Measurements from ENCODE around the gene RPS6KB2. TPM values are rescaled to one million over a fixed set of nuclear protein-coding genes. Genes with fewer than 3 reads are reported as not detected.
A peak's percentile ranks its signal among the peaks of the same experiment; 100 is the strongest.

The RPS6KB2 gene
- total and polyA plus RNA-seq, 10 of the 15 experiments (the other 5 are each of a cell fraction or from before 2014, with no cell fraction given): 0.39 to 101 (median 58.4) TPM

DNA sequence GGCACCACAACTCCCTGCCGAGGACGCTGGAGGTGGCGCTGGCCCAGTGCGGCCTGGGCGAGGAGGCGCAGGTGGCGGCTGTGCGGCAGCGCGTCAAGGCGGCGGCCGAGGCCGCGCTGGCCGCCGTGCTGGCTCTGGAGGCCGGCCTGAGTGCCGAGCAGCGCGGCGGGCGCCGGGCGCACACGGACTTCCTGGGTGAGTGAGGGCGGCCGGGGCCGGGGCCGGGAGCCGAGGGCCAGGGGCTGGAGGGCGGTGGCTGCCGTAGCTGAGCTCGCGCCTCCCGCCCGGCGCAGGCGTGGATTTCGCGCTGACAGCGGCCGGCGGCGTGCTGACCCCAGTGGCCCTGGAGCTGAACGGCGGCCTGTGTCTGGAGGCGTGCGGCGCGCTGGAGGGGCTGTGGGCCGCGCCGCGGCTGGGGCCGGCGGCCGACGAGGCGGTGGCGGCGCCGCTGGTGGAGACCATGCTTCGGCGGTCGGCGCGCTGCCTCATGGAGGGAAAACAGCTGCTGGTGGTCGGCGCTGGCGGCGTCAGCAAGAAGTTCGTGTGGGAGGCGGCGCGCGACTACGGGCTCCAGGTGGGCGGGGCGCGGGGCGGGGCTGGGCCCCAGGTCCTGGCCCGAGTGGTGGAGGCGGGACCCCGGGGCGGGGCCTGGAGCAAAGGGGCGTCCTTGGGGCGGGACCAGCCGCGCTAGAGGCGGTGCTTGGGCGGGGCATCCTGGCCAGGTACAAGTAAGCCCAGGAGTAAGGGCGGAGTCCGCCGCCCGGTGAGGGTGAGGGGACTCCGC, 7.5 kb upstream of the RPS6KB2 start (continued):
- no peak for TF ChIP-seq EZH2 (IDR thresholded peaks at IDR 0.05; ENCODE audit: borderline replicate concordance, control insufficient read depth, low read depth, low read length)
- TF ChIP-seq EED (IDR thresholded peaks at IDR 0.05; ENCODE audit: low read depth): no peak
- TF ChIP-seq CHD1 (IDR thresholded peaks at IDR 0.05; ENCODE audit: low read depth, low read length): no peak
- no peak; the same call in 1 of the 2 replicates for TF ChIP-seq RUNX3 (IDR thresholded peaks at IDR 0.05; ENCODE audit: low read length)
- TF ChIP-seq POU2F2 (IDR thresholded peaks at IDR 0.05; ENCODE audit: borderline replicate concordance, low read depth, low read length): no peak
- TF ChIP-seq BMI1 (IDR thresholded peaks at IDR 0.05; ENCODE audit: borderline replicate concordance): no peak
- no peak for TF ChIP-seq ZNF274 (IDR thresholded peaks at IDR 0.05; ENCODE audit: insufficient read depth, insufficient read length)
- TF ChIP-seq NRF1 (conservative IDR thresholded peaks at IDR 0.05; ENCODE audit: low read depth, low read length): no peak
- TF ChIP-seq, protein P1, sequence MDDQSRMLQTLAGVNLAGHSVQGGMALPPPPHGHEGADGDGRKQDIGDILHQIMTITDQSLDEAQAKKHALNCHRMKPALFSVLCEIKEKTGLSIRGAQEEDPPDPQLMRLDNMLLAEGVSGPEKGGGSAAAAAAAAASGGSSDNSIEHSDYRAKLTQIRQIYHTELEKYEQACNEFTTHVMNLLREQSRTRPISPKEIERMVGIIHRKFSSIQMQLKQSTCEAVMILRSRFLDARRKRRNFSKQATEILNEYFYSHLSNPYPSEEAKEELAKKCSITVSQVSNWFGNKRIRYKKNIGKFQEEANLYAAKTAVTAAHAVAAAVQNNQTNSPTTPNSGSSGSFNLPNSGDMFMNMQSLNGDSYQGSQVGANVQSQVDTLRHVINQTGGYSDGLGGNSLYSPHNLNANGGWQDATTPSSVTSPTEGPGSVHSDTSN (IDR thresholded peaks at IDR 0.05; ENCODE audit: insufficient replicate concordance, low read depth, low read length): peak; percentile 74
- TF ChIP-seq SMAD5 (IDR thresholded peaks at IDR 0.05; ENCODE audit: low read depth): no peak
- no peak for TF ChIP-seq BRCA1 (IDR thresholded peaks at IDR 0.05; ENCODE audit: low read depth, low read length)
- TF ChIP-seq, protein P2, sequence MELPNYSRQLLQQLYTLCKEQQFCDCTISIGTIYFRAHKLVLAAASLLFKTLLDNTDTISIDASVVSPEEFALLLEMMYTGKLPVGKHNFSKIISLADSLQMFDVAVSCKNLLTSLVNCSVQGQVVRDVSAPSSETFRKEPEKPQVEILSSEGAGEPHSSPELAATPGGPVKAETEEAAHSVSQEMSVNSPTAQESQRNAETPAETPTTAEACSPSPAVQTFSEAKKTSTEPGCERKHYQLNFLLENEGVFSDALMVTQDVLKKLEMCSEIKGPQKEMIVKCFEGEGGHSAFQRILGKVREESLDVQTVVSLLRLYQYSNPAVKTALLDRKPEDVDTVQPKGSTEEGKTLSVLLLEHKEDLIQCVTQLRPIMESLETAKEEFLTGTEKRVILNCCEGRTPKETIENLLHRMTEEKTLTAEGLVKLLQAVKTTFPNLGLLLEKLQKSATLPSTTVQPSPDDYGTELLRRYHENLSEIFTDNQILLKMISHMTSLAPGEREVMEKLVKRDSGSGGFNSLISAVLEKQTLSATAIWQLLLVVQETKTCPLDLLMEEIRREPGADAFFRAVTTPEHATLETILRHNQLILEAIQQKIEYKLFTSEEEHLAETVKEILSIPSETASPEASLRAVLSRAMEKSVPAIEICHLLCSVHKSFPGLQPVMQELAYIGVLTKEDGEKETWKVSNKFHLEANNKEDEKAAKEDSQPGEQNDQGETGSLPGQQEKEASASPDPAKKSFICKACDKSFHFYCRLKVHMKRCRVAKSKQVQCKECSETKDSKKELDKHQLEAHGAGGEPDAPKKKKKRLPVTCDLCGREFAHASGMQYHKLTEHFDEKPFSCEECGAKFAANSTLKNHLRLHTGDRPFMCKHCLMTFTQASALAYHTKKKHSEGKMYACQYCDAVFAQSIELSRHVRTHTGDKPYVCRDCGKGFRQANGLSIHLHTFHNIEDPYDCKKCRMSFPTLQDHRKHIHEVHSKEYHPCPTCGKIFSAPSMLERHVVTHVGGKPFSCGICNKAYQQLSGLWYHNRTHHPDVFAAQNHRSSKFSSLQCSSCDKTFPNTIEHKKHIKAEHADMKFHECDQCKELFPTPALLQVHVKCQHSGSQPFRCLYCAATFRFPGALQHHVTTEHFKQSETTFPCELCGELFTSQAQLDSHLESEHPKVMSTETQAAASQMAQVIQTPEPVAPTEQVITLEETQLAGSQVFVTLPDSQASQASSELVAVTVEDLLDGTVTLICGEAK (IDR thresholded peaks at IDR 0.05; ENCODE audit: borderline replicate concordance): no peak
- no peak for TF ChIP-seq RBBP5 (conservative IDR thresholded peaks at IDR 0.05)
- TF ChIP-seq, protein P3, sequence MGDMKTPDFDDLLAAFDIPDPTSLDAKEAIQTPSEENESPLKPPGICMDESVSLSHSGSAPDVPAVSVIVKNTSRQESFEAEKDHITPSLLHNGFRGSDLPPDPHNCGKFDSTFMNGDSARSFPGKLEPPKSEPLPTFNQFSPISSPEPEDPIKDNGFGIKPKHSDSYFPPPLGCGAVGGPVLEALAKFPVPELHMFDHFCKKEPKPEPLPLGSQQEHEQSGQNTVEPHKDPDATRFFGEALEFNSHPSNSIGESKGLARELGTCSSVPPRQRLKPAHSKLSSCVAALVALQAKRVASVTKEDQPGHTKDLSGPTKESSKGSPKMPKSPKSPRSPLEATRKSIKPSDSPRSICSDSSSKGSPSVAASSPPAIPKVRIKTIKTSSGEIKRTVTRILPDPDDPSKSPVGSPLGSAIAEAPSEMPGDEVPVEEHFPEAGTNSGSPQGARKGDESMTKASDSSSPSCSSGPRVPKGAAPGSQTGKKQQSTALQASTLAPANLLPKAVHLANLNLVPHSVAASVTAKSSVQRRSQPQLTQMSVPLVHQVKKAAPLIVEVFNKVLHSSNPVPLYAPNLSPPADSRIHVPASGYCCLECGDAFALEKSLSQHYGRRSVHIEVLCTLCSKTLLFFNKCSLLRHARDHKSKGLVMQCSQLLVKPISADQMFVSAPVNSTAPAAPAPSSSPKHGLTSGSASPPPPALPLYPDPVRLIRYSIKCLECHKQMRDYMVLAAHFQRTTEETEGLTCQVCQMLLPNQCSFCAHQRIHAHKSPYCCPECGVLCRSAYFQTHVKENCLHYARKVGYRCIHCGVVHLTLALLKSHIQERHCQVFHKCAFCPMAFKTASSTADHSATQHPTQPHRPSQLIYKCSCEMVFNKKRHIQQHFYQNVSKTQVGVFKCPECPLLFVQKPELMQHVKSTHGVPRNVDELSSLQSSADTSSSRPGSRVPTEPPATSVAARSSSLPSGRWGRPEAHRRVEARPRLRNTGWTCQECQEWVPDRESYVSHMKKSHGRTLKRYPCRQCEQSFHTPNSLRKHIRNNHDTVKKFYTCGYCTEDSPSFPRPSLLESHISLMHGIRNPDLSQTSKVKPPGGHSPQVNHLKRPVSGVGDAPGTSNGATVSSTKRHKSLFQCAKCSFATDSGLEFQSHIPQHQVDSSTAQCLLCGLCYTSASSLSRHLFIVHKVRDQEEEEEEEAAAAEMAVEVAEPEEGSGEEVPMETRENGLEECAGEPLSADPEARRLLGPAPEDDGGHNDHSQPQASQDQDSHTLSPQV (IDR thresholded peaks at IDR 0.05): no peak
- TF ChIP-seq SIN3A (IDR thresholded peaks at IDR 0.05; ENCODE audit: low read depth, low read length): no peak
- no peak for TF ChIP-seq ESRRA (IDR thresholded peaks at IDR 0.05; ENCODE audit: low read length)
- no peak for TF ChIP-seq WRNIP1 (IDR thresholded peaks at IDR 0.05; ENCODE audit: borderline replicate concordance, low read depth, low read length)
- TF ChIP-seq, protein P4, sequence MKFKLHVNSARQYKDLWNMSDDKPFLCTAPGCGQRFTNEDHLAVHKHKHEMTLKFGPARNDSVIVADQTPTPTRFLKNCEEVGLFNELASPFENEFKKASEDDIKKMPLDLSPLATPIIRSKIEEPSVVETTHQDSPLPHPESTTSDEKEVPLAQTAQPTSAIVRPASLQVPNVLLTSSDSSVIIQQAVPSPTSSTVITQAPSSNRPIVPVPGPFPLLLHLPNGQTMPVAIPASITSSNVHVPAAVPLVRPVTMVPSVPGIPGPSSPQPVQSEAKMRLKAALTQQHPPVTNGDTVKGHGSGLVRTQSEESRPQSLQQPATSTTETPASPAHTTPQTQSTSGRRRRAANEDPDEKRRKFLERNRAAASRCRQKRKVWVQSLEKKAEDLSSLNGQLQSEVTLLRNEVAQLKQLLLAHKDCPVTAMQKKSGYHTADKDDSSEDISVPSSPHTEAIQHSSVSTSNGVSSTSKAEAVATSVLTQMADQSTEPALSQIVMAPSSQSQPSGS (IDR thresholded peaks at IDR 0.05; ENCODE audit: low read length): no peak
- TF ChIP-seq SMARCA5 (IDR thresholded peaks at IDR 0.05): peak; percentile 88; the same call in 1 of the 2 replicates
